ENCODE measurements around the gene GSX2. TPM values are rescaled to one million over a fixed set of nuclear protein-coding genes. Genes with fewer than 3 reads are reported as not detected.

GSX2 gene
- total and polyA plus RNA-seq, 2 of the 13 experiments (the other 11 are each of a cell fraction or from before 2014, with no cell fraction given) = not detected

GRCh38 chr4:54091637-54092404 is 8.1 kb upstream of the GSX2 start (continued):
- TF ChIP-seq ZNF275 (CRISPR knock-in tag; IDR thresholded peaks at IDR 0.05; ENCODE audit: borderline replicate concordance) (no peak; the same call in 1 of the 2 replicates), ZFP36L2 (CRISPR knock-in tag; IDR thresholded peaks at IDR 0.05) (no peak), SMARCE1 (IDR thresholded peaks at IDR 0.05; ENCODE audit: borderline replicate concordance) (no peak), ZNF687 (CRISPR knock-in tag; IDR thresholded peaks at IDR 0.05) (peak; percentile 96), MEIS1 (CRISPR knock-in tag; IDR thresholded peaks at IDR 0.05; ENCODE audit: borderline replicate concordance) (peak; percentile 13; the same call in 1 of the 2 replicates), ZNF292 (CRISPR knock-in tag; IDR thresholded peaks at IDR 0.05; ENCODE audit: borderline replicate concordance, low read depth) (peak; percentile 54), ZGPAT (CRISPR knock-in tag; IDR thresholded peaks at IDR 0.05) (peak; percentile 22; the same call in 1 of the 2 replicates), RERE (CRISPR knock-in tag; IDR thresholded peaks at IDR 0.05; ENCODE audit: low read depth) (no peak), SMARCC2 (IDR thresholded peaks at IDR 0.05) (no peak), ZBTB8A (CRISPR knock-in tag; IDR thresholded peaks at IDR 0.05; ENCODE audit: borderline replicate concordance, low read depth) (0 out of 2 replicates have a peak, but pooled peaks have one; percentile 14), ZBTB37 (CRISPR knock-in tag; IDR thresholded peaks at IDR 0.05) (no peak), ONECUT2 (CRISPR knock-in tag; IDR thresholded peaks at IDR 0.05) (no peak), TEF (CRISPR knock-in tag; IDR thresholded peaks at IDR 0.05) (no peak)

All from HepG2 (cell line).